ENCODE results near the gene MAP3K5. TPM values are rescaled to one million over a fixed set of nuclear protein-coding genes. Genes with fewer than 3 reads are reported as not detected.
"Not testable (repeated sequence)": the region's sequence is repeated elsewhere in the genome, so short reads cannot be mapped to it uniquely, and the experiment has no call there.

Gene MAP3K5
- total RNA-seq, 4 donors from 2014 or later, result 16.2 to 52.7 (median 34.8) TPM

DNA sequence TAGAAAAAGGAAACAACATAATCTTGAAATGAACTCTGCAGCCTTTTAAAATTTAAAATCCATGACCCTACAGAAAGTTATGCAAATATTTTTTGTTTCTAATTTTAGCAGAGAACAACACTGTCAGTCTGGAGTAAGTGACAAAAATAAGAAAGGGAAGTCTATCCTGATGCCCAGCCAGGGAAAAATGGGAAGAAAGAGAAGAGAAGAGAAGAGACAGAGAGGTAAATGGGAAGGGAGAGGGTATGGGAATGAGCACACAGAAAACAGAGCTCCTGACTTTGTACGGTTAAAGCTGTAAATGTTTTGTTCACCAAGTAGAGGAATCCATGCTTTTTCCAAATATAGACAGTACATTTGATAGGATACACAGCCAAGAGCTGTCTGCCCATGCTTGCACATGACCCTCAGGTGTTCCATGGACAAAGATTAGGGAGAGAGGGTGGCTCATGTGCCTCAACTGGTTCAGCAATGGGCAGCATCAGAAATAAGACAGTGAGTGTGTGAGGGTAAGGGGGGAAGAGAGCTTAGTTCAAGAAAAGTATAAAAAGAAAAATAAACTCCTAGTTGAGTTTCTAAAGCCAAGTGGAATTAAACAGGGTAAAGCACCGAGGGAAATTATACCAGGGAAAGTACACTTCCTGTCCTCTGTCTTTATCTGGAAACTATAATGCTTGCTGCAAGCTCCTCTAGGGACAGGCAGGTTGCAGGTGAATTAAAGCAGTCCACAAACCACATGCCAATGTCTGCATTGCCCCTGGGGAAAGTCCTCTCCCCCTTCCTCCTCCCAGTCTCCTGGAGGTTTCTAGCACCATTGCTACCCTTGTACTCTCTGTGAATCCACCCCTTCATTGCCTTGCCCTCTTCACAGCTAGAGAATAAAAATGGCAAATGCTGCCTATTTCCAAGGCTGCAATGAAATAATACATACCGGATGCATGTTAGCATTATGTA, 30.0 kb downstream of the MAP3K5 start:
- Histone ChIP-seq H3K4me3 (peak overlapping the region in 1 of 4 donors; percentile 29), H3K9me3 (no peaks in the 10 kb centered on the region), H3K27ac (peak overlapping the region; percentile 60 to 76 (median 70)), H3K27me3 (no peaks in the 10 kb centered on the region), H3K4me1 (peaks cover 21 to 56% (median 29%) of the 10 kb centered on the region in 4 donors), H3K36me3 (no peaks in the 10 kb centered on the region)
- intact Hi-C loops (cut with DNase I; ENCODE audit: low total_unique reads) (no loop called here), in situ Hi-C loops (cut with MboI; ENCODE audit: low pct_ligation_motif_present in 1 of 4, low pct_unique_long_range_greater_than_20kb in 1 of 4, low sequenced_read_pairs in 3 of 4) (no loop called here)
- TF ChIP-seq POLR2A (IDR thresholded peaks at IDR 0.05), result no peak
- no peak for TF ChIP-seq POLR2AphosphoS5 (IDR thresholded peaks at IDR 0.05)
- TF ChIP-seq, protein P1, sequence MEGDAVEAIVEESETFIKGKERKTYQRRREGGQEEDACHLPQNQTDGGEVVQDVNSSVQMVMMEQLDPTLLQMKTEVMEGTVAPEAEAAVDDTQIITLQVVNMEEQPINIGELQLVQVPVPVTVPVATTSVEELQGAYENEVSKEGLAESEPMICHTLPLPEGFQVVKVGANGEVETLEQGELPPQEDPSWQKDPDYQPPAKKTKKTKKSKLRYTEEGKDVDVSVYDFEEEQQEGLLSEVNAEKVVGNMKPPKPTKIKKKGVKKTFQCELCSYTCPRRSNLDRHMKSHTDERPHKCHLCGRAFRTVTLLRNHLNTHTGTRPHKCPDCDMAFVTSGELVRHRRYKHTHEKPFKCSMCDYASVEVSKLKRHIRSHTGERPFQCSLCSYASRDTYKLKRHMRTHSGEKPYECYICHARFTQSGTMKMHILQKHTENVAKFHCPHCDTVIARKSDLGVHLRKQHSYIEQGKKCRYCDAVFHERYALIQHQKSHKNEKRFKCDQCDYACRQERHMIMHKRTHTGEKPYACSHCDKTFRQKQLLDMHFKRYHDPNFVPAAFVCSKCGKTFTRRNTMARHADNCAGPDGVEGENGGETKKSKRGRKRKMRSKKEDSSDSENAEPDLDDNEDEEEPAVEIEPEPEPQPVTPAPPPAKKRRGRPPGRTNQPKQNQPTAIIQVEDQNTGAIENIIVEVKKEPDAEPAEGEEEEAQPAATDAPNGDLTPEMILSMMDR (IDR thresholded peaks at IDR 0.05), result no peak
- no peak for TF ChIP-seq EP300 (IDR thresholded peaks at IDR 0.05; ENCODE audit: low read depth)
- no peak for DNase-seq
- 35 to 49% methylated on average over 3 of the region's 3 CpGs for WGBS, 2 donors (ENCODE audit: low coverage in 1 of 2)

- TF ChIP-seq EP300 (IDR thresholded peaks at IDR 0.05; ENCODE audit: low read depth) (no peak), POLR2A (IDR thresholded peaks at IDR 0.05) (no peak), POLR2AphosphoS5 (IDR thresholded peaks at IDR 0.05) (no peak)
- TF ChIP-seq, protein P1 (IDR thresholded peaks at IDR 0.05), result no peak
- no peaks in the 10 kb centered on the region for H3K36me3 ChIP-seq
- H3K9me3 ChIP-seq, result no peaks in the 10 kb centered on the region
- in situ Hi-C loops (cut with MboI; ENCODE audit: low pct_ligation_motif_present in 1 of 4, low pct_unique_long_range_greater_than_20kb in 1 of 4, low sequenced_read_pairs in 3 of 4), result no loop called here
- peak overlapping the region; percentile 60 to 76 (median 70) for H3K27ac ChIP-seq
- peaks cover 20 to 54% (median 25%) of the 10 kb centered on the region in 4 donors for H3K4me1 ChIP-seq
- no peak for DNase-seq
- H3K27me3 ChIP-seq, result no peaks in the 10 kb centered on the region
- 38 to 48% methylated on average over 7 to 9 of the region's 9 CpGs for WGBS, 2 donors (ENCODE audit: low coverage in 1 of 2)
- intact Hi-C loops (cut with DNase I; ENCODE audit: low total_unique reads), result no loop called here
- H3K4me3 ChIP-seq, result peak overlapping the region in 1 of 4 donors; percentile 29
Observed at GRCh38 chr6:136761227-136761922, 30.9 kb downstream of the MAP3K5 start.

GRCh38 chr6:136760781-136761180, 31.5 kb downstream of the MAP3K5 start:
- Histone ChIP-seq H3K4me1 (peaks cover 16 to 48% (median 22%) of the 10 kb centered on the region in 4 donors), H3K27ac (peak overlapping the region; percentile 60 to 76 (median 70)), H3K4me3 (peak overlapping the region in 1 of 4 donors; percentile 29)
- H3K36me3 ChIP-seq; DNase-seq; intact Hi-C loops (cut with DNase I; ENCODE audit: low total_unique reads); in situ Hi-C loops (cut with MboI; ENCODE audit: low pct_ligation_motif_present in 1 of 4, low pct_unique_long_range_greater_than_20kb in 1 of 4, low sequenced_read_pairs in 3 of 4); H3K27me3 ChIP-seq; H3K9me3 ChIP-seq: not testable (repeated sequence)
- WGBS, 2 donors (ENCODE audit: low coverage in 1 of 2), result 71 to 76% methylated on average over 2 to 5 of the region's 5 CpGs

DNA sequence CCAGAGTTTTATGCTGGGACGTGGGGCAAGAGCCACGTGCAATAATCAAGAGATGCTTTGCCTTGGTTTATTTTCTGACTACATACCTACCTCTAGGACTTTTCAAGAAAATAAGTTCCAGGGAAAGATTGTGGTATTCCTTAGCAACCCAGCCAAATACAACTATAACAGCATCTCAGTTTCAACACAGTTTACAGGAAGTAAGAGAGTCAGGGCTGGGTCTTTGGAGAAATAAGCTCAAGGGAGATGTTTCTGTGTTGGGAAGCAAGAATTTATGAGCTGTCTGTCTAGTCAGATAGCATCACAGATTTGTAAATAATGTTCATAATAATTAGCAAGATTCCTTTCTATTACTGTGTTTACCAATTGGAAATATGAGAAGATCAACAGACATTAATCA, 35.1 kb downstream of the MAP3K5 start:
- Histone ChIP-seq H3K36me3 (no peaks in the 10 kb centered on the region), H3K4me3 (no peak overlapping the region), H3K27me3 (no peaks in the 10 kb centered on the region), H3K27ac (no peak overlapping the region), H3K4me1 (peaks cover 11 to 36% (median 17%) of the 10 kb centered on the region in 4 donors), H3K9me3 (no peaks in the 10 kb centered on the region)
- no peak for DNase-seq
- in situ Hi-C loops (cut with MboI; ENCODE audit: low pct_ligation_motif_present in 1 of 4, low pct_unique_long_range_greater_than_20kb in 1 of 4, low sequenced_read_pairs in 3 of 4), result no loop called here
- TF ChIP-seq POLR2AphosphoS5 (IDR thresholded peaks at IDR 0.05), result no peak
- no peak for TF ChIP-seq POLR2A (IDR thresholded peaks at IDR 0.05)
- no peak for TF ChIP-seq EP300 (IDR thresholded peaks at IDR 0.05; ENCODE audit: low read depth)
- TF ChIP-seq, protein P1 (IDR thresholded peaks at IDR 0.05), result no peak
- 40 to 82% methylated on average over 1 to 2 of the region's 2 CpGs for WGBS, 2 donors (ENCODE audit: low coverage in 1 of 2)
- intact Hi-C loops (cut with DNase I; ENCODE audit: low total_unique reads), result no loop called here
